GM18907 (cell line): ENCODE results near the gene RER1.

Experiments
- ATAC-seq: cut with Tn5 transposase; IDR thresholded peaks from one replicate; pipeline ENCODE4 v1.9.1; 2021; ENCODE audit warnings: mild to moderate bottlenecking, moderate library complexity; ENCODE audit not compliant: unreplicated experiment

Gene RER1, protein sequence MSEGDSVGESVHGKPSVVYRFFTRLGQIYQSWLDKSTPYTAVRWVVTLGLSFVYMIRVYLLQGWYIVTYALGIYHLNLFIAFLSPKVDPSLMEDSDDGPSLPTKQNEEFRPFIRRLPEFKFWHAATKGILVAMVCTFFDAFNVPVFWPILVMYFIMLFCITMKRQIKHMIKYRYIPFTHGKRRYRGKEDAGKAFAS

DNA sequence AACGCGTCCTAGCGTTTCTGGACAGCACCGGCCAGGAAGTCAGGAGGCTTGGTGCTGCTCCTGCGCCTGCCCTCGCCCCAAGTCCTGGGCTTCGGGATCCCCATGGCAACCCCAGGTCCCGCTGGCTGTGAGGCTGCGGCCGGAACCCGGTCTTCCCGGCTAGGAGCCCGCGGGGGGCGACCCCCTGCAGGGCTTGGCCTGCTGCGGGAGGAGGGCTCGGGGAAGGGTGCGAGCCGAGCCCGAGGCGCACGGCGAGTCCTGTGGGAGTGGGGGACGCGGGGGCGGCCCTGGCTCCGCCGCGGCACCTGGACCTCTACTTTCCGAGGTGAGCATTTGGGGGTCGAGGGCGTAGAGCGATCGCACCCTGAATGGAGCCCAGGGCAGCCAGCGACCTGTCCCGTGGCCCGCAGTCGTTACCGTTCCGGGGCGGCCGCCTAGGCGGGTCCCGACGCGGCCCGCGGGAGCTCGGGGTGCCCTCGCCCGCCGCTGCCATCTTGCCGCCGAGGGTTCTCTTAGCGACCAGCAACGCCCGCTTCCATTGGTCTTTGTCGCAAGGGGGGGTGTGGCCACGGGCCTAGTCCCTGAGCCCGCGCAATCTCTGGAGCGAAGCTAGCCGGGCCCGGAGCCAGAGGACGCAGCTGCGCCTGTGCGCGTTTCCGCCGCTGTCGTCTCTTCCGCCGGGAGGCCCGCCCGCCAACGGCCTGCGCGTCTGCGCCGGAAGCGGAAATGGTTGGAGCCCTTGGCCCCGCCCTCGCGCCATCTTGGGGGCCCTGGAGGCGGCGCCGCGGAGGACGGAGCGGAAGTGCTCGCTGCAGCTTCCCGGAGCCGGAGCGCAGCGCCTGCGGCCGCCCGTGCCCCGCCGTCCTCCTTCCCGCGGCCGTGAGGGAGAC is at the start of gene RER1, which contains the start of gene MORN1:
Gene RER1 (plus strand): TSS at position 801 of the 890 bp plus-strand sequence. CDS start 3,950 bp downstream, outside the sequence.
Gene MORN1 (minus strand): TSS at position 514 of the 890 bp plus-strand sequence. CDS start 21 bp downstream, at position 493.
- ATAC-seq: peak; percentile 86

DNA sequence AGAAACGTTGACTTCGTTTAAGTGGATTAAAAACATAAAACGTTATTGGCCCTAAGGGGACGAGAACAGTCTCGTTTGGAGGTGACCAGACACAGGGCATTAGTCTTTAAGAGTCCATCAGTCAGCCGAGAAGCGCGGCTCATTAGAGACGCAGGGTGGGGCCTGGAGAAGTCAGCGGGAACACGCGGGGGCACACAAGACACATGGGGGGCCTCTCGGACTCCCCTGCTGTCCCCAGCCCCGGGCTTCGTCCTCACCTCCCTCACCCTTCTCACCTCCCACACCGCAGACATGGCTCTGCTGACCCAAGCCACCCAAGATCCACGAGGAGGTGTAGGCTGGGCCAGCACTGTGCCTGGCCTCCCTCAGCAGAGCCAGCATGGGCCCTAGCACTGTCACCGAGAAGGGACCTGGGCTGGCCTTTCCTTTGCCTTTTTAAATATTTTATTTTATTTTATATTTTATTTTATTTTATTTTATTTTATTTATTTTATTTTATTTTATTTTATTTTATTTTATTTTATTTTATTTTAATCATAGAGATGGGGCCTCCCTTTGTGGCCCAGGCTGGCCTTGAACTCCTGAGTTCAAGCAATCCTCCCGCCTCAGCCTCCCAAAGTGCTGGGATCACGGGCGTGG is 49.1 kb upstream of the RER1 start:
- no peak for ATAC-seq

DNA sequence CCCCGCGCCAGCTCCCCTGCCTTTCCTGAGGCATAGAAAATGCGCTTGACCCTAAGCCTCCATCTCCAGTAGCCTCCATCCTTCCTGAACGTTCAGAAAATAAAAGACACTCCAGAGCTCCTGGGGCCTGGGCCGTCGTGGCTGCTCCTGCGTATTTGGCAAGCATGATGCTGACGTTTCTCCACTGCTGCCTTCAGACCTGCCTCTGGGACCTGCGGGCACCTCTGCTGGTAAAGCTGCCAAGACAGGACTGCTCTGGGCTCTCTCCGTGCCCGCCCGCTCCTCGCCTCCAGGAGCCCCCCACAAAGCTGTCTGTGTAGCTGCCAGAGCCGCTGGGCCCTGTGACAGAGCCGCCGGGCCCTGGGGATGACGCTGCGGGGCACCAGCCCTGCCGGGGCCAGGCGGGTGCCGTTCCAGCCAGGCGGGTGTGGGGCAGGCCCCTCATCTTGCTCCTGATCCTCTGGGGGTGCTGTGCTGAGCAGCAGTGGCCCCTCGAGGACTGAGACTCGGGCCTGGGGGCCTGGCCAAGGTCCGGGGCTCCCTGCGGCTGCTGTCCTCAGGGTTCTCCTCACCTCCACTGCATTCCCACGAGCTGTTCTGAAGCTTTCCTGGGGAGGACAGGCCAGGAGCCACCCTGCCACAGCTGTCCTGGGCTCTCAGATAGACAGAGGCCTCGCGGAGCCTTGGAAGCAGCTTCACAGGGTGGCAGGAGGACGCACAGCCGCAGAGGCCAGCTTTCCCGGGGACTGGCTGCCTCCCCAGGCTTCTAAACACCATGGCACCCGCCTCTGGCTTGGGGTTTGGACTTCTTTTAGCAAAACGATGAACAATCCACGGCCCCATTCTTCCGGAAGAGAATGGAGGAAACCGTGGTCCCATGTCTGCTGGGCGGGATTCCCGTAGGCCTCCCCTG is 48.4 kb upstream of the RER1 start:
- ATAC-seq: no peak

DNA sequence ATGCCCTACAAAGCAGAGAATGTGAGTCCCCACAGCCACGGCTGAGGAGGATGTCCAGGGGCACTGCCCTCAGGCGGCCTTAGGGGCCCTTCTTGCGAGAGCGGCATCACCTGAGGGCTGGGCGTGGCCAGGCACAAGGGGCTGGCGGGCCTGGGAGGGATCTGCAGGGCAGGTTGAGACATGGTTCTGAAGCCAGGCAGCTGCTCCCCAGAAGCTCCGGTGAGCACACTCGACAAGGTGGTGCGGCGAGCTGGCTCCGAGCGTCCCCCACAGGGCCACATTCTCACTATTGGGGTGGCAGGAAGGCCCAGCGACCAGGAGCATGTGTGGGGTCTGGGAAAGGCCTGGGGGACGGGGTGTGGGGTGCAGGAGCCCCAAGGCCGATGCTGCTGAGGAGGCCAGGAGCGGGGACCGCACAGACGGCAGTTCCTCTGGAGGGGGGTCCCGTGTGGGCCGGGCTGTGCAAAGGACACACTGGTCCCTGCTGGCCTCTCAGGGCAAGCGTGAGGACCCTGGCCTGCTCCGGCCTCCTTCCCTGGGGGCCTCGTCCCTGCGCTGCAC is 47.4 kb upstream of the RER1 start:
- no peak for ATAC-seq

DNA sequence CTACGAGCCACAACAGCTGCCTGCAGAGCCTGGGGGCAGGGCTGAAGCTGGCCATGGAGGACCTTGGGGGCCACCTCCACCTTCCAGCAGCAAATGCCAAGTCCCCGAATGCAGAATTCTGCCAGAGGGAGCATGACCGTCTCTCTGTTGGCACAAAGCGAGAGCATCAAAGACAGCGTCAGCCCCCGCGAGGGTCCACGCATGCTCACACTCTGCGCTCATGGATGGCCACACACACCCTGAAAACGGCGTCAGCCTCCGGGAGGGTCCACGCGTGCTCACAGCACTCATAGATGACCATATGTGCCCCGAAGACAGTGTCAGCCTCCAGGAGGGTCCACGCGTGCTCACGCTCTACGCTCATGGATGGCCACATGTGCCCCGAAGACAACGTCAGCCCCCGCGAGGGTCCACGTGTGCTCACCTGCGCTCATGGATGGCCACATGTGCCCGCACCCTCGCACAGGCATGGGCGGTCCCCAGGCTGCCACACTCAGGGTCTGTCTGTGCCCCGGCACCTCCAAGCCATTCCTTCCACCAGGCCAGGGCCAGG is 46.8 kb upstream of the RER1 start:
- ATAC-seq: no peak

DNA sequence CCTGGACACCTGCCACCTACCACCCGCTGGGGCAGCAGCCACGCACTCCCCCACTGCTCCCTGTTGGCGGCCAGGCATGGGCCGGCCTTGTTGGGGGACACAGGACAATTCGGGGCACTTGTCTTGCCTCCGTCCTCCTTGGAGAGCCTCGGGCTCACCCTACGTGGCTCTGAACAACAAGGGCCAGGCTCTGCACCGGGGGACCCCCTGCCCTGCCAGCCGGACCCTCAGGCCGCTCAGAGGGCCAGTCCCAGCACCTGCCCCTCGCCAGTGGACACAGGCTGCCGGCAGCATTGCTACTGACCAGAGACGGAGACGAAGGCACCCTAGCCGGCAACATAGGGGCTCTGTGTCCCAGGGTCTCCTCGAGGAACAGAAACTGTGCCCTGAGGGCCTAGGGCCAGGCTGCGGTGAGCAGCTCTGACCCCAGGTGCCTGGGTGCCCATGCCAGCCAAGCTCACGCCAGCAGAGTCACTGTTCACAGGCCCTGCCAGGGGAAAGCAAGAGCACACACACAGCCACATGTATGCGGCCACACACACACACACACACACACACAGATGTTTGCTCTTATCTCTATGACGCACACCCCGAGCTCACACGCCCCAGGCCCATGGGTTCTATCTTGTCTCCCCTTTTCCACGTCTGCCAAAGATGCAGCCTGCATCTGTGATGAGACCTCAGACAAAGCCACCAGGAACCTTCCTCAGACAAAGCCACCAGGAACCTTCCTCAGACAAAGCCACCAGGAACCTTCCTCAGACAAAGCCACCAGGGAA is 46.2 kb upstream of the RER1 start:
- no peak for ATAC-seq

DNA sequence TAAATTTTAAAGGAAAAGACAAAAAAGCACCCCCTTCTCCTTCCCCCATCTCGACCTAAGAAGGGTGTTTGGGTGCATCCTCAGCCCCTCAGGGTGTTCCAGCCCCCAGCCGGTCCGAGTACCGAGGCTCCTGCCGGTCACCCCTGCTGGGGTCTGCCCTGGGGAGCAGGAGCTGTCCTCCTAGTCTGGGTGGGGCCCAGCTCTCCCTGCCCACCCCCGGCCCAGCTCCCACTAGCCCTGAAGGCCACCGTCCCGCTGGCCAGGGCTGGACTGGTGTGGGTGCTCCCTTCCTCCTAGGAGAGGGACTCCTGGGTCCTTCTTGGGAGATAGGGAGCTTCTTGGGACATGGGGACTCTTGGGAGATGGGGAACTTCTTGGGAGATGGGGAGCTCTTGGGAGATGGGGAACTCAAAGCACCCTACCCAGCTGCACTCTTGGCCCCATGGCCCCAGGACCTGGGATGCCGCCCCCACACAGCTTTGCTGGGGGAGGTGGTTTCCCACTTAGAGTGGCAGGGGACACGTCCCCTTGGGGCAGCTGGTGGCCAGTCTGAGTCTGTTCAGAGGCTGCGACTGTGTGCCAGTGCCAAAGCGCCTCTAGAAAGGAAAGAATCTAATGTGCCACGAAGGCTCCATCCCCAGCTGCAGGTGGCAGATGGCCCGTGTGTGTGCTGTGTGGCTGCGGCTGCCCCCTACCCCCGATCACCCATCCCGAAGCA is 44.8 kb upstream of the RER1 start:
- ATAC-seq: no peak

DNA sequence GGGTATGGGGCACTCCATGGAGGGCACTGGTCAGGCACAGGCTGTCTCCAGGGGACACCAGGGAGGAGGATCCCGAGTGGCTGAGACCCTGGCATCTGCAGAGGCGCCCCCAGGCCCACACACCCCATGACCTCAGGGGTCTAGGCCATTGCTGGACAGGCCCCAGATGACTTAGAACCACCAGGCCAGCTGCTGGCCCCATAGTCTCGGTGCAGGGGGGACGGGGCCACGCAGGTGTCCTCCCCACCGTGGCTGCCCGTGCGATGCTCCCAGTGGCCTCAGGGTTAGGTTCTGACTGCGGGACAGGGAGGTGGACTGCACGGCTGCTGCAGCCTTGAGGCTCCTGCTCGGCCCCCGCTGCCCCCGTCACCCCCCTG is 44.2 kb upstream of the RER1 start:
- ATAC-seq: no peak

DNA sequence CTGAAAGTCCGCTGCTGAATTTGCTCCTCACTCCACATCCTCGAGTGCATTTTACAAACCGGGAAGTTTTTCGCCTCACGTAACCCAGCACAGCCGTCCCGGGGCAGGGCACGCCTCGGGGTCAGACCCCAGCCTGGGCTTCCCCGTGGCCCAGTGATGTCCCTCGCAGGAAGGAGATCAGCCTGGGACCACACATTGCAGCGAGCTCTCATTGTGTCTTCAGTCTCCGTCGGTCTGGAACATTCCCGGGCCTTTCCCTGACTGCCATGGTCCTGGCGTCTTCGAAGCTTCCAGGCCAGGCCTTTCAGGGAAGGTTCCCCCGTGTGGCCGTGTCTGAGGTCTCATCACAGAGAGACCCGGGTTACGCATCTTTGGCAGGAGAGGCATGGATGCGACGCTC is 43.7 kb upstream of the RER1 start:
- ATAC-seq: no peak

DNA sequence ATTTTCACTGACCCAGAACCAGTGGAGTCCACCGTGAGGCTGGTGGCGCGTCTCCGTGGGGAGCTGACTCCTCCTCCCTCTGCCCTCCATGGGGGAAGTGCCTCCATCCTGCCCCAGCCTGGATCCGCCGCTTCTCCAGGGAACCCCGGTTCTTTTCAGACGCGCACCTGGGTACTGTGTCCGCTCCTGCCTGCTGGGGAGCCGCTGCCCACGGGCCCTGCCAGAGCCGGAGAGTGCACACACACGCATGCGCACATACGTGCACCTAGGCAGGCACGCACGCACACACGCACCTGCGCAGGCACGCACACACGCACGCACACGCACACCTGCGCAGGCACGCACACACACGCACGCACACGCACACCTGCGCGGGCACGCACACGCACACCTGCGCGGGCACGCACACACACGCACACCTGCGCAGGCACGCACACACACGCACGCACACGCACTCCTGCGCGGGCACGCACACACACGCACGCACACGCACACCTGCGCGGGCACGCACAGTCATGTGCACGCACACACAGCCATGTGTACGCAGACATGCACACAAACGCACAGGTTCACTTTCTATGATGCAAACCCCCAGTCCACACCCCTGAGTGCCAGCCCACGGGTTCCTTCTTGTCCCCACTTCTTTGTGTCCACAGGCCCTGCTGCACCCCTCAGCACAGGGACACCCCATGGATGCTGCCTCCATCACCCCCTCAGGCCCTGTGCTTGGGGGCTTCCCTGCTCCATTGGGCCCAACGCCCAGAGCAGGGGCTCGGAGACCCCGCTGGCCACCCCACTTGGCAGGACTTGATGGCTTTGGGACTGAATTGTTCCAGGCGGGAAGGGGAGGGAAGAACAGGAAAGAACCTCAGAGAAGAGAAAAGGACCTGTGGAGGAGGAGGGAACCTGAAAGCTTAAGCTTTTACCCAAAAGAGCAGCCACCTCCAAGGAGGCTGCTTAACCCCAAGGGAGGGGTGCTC is 43.0 kb upstream of the RER1 start:
- no peak for ATAC-seq

DNA sequence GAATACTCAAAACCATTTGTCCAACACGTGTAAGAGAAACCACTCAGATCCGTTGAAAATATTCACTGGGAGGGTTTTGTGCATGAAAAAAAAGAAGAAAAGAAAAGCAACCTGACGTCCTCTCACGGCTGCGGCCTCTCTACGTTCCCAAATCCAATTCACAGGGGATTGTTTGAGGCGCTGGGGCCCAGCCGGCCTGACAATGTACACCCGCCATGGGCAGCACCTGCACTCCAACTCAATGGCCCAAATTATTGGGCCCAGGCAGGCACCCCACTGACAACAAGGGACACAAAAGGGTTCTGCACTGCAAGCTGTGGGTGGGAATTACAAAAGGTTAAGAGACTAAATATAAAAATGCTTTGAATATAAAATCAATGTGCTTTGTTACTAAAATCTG is 41.8 kb upstream of the RER1 start:
- no peak for ATAC-seq

DNA sequence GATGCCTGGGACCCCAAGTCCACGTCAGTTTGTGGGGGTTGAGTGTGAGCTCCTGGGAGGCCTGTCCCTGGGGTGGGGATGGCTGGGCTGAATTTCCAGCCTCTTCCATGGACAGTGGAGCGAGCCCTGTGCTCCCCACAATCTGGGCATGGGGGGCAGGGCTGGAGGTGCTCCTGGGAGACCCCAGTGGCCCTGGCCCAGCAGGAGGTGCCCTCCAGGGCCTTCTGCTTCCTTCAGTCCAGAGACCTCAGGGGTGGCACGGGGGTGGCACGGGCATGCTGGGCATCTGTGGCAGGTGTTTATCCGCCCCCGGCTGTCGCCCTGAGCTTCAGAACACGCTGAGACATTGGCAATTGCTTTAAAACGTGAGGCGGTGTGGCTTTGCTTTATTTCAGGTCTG is 41.1 kb upstream of the RER1 start:
- ATAC-seq: no peak

DNA sequence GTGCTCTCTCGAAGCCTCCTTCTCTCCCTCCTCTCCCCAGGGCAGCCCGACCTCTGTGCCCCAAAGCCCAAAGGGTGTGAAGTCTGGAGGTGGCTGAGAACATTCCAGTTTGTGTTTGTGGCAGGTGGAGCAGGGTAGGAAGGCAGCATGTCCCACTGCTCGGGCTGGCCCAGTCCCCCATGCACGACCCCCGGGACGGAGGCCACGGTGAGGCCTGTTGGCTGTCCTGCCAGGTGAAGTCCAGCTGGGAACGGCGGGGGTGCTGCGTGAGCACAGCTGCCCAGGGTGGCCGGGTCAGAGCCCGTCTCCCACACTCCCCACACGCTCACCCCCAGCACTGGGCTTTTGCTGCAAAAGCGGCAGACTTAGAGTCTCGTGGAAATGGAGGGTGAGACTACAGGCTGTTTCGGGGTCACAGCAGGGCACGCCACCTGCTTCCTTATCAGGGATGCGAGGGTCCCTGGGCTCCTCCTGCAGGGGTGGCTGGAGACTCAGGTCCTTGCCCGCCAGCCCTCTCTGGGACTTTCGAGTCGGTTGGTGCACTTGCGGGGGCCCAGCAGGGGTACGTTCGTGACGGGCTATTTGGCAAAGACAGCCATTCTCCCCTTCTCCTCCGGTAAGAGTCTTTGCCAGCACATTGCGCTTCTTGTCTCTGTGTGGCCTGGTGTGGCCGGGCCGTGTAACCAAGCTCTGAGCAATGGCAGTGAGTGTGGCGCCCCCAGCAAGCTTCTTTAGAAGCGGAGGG is 40.6 kb upstream of the RER1 start:
- no peak for ATAC-seq

DNA sequence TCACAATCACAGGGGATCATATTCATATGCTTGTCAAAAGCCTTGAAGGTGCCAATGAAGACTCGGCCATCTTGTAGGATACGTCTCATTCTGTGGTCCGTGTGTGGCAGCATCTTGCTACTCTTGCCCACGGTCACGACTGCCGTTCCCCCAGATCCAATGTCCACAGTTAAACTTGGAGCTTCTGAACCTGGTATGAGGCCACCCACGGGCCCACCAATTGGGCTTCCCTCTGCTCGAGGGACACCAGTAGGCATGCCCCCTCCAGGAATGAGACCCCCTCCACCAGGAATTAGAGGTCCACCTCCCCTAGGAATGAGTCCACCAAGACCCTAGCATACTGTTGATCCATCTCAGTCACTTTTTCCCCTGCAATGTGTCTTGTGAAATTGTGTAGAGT is 39.9 kb upstream of the RER1 start:
- no peak for ATAC-seq

DNA sequence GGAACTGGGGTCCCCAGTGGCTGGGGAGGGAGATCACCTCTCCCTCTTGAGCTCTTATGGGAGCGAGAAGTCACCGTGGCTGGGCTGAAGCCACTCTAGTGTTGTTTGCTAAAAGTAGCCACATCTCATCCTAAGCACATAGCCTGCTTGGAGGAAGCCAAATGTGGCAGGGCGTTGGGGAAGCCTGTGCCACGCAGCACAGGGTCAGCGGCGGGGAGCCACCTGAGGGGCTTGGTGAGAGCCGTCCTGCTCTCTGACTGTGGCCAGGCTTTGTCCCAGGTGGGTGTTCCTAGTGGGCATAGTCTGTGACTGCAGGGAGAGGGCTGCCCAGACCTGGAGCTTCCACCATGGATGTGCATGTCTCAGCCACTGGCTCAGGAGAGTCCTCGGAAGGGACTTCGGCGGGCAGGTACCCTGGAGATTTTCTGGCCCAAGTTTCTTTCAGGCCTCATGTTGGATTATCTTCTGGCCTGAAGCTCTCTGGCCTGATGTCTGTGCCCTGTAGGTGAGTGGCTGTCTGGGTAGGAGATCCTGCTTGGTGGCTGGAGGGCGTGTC is 39.2 kb upstream of the RER1 start:
- ATAC-seq: no peak

DNA sequence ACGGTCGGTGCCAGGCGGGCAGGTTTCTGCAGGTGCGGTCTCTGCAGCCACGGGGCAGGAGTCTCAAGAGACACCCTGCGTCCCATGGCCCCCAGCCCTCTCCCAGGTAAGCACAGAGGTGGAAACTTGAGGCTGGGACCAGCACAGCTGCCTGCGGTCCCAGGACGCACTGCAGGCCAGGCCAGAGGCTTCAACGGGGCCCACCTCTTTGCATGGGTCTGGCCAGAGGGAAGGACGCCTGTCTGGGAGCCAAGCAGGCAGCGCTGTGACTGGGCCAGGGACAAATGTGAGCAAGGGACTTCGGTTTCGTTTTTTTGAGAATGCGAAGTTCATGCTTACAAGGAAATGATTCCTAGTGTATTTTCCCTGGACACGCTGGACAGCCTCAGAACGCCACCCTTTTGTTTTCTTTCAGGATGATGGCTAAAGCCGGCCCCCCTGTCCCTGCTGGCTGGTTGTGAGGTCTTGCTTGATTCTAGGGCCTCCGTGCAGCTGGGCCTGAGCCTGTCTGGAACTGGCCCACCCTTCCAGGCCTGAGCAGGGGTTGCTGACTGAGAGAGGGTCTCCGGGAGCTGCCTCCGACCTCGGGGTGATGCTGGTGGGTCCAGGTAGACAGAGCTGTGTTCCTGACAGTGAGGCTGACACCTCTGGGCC is 38.6 kb upstream of the RER1 start:
- no peak for ATAC-seq
